ENCODE data around the gene MYPN.

GRCh38 chr10:68180490-68180889 is 71.2 kb downstream of the MYPN start:
- TF ChIP-seq, protein P1, sequence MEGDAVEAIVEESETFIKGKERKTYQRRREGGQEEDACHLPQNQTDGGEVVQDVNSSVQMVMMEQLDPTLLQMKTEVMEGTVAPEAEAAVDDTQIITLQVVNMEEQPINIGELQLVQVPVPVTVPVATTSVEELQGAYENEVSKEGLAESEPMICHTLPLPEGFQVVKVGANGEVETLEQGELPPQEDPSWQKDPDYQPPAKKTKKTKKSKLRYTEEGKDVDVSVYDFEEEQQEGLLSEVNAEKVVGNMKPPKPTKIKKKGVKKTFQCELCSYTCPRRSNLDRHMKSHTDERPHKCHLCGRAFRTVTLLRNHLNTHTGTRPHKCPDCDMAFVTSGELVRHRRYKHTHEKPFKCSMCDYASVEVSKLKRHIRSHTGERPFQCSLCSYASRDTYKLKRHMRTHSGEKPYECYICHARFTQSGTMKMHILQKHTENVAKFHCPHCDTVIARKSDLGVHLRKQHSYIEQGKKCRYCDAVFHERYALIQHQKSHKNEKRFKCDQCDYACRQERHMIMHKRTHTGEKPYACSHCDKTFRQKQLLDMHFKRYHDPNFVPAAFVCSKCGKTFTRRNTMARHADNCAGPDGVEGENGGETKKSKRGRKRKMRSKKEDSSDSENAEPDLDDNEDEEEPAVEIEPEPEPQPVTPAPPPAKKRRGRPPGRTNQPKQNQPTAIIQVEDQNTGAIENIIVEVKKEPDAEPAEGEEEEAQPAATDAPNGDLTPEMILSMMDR (IDR thresholded peaks at IDR 0.05 in 4 of 5, conservative IDR thresholded peaks at IDR 0.05 in 1 of 5), result no peak
- no peak for TF ChIP-seq POLR2A (IDR thresholded peaks at IDR 0.05)

Measured in gastrocnemius medialis (tissue), 4 donors.